Measurements from ENCODE around the gene PDZRN3. TPM values are rescaled to one million over a fixed set of nuclear protein-coding genes. Genes with fewer than 3 reads are reported as not detected.

Gene PDZRN3
- total RNA-seq, 1 donor from 2014 or later = 130 TPM

DNA sequence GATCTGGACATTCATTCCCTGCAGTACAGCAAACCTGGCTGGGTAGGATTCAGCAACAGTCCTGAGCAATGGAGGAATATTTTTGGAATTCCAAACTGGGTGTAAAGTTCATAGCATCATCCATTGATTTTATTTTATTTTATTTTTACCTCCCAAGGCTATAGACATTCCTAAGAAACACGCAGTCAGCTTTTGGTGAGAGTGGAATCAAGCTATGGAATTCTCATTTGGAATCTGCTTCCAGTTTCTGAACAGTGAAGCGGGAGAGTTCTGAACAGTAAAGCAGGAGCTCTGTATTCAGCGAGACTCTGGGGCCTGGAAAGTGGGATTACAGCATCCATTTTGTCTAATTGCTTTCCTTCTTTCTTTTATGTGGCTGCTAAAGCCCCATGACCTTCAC, 1.4 kb upstream of the PDZRN3 start:
- ATAC-seq (no peak), DNase-seq (ENCODE audit: missing footprints) (no peak)
- intact Hi-C loops (cut with DNase I) = loop anchor here (5.0 to 10.0 kb wide), 2 partner anchors 139 to 221 kb away; no protein-coding TSS in a partner anchor

- peak; percentile 75 for DNase-seq (ENCODE audit: missing footprints)
- intact Hi-C loops (cut with DNase I) = loop anchor here (5.0 to 10.0 kb wide), 4 partner anchors 37 to 183 kb away; no protein-coding TSS in a partner anchor
- peak; percentile 26 for ATAC-seq
These were observed 522 bp downstream of the PDZRN3 start for GRCh38 chr3:73624017-73624820.

GRCh38 chr3:73623346-73623745, 1.4 kb downstream of the PDZRN3 start:
- peak; percentile 61 for ATAC-seq
- intact Hi-C loops (cut with DNase I) = loop anchor here (2.0 to 10.0 kb wide), 5 partner anchors 36 to 184 kb away; no protein-coding TSS in a partner anchor
- peak; percentile 57 for DNase-seq (ENCODE audit: missing footprints)

DNA sequence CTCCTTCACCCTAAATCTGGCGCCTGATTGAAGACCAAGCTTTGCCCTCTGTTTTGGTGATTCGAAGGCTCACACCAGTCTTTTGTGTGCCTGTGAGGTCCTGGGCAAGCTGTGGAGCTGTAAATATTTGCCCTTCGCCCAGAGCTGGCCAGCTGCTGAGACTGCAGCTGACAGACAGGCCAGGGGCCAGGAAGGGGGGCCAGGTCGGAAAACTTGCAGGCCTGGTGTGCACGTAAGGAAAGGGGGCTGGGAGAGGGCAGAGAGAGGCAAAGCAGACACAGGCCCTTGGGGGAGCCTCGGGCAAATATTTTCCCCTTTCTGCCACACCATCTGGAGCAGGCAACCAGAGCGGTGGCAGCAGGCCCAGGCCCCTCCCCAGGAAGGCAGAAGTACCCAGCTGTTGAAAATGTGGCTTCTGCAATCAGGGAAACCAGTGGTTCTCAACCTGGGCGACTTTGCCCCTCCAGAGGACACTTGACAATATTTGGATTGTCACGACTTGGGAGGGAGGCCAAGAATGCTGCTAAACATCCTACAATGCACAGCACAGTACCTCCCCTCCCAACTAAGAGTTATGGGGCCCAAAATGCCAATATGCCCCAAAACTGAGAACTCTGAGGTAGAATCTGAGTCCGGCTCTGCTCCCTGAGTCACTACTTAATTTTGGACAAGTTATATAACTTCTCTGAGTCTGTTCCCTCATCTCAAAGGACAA, 2.5 kb downstream of the PDZRN3 start:
- peak; percentile 73 for ATAC-seq
- intact Hi-C loops (cut with DNase I) = loop anchor here (2.0 to 10.0 kb wide), 5 partner anchors 35 to 185 kb away; no protein-coding TSS in a partner anchor
- peak; percentile 75 for DNase-seq (ENCODE audit: missing footprints)

- intact Hi-C loops (cut with DNase I) = loop anchor here (5.0 to 10.0 kb wide), 4 partner anchors 34 to 186 kb away; no protein-coding TSS in a partner anchor
These were observed 3.4 kb downstream of the PDZRN3 start for GRCh38 chr3:73621388-73621787.

GRCh38 chr3:73618461-73618860, 6.3 kb downstream of the PDZRN3 start:
- DNase-seq (ENCODE audit: missing footprints) = no peak
- intact Hi-C loops (cut with DNase I) = no loop called here
- ATAC-seq = no peak

More at GRCh38 chr3:73621388-73621787, 3.4 kb downstream of the PDZRN3 start:
- ATAC-seq = peak; percentile 38
- DNase-seq (ENCODE audit: missing footprints) = no peak

DNA sequence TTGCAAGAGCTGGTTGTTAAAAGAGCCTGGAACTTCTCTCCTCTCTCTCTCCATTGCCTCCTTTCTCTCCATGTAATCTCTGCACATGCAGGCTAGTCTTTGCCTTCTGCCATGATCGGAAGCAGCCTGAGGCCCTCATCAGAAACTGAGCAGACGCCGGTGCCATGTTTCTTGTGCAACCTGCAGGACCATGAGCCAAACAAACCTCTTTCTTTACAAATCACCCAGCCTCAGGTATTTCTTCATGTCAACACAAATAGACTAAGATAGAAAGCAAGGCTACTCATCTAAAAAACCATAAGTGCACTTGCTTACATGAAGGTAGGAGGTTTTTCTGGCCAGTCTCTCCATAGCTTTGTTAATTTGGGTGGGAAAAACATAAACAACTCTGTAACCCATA, 8.7 kb downstream of the PDZRN3 start:
- intact Hi-C loops (cut with DNase I) = no loop called here
- DNase-seq (ENCODE audit: missing footprints) = no peak
- no peak for ATAC-seq

DNA sequence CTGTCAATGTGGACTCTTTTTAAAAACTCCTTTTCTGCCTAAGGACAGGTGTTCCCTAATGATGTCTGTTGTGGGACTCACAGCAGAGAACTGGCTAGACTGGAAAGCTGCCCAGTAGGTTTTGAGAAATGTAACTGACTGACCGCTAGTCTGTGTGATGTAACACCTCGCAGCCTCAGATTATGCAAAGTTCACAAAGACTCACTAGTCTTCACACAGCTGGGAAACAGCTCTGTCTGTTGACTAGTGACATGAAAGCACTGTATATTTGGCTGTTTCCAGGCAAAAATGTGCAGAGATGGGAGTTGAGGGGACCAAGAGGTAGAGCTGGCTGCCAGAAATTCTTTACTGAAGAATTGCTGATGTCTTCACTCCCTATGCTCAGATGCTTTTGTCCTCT, 10.3 kb downstream of the PDZRN3 start:
- intact Hi-C loops (cut with DNase I) = no loop called here
- no peak for DNase-seq (ENCODE audit: missing footprints)
- ATAC-seq = peak; percentile 77

DNA sequence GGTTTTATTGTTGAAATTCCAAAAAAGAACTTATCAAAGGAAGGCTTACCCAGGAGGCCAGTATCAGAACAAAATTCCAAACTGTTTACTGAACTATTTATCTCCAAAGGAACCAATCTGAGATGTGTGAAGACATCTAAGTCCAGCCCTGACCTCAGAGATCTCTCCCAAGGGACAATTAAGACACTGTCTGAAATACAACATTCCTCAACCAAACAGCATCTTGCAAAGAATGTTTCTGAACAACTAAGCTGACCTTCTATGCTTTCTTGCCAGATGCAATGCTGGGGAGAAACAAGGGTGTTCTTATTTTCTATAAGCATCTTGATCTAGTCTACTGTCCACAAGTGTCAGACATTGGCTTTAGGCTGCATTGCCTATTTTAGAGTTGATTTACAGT, 13.6 kb downstream of the PDZRN3 start:
- intact Hi-C loops (cut with DNase I) = no loop called here
- DNase-seq (ENCODE audit: missing footprints) = no peak
- no peak for ATAC-seq

GRCh38 chr3:73610493-73610892, 14.2 kb downstream of the PDZRN3 start:
- intact Hi-C loops (cut with DNase I) = no loop called here
- ATAC-seq (no peak), DNase-seq (ENCODE audit: missing footprints) (no peak)

GRCh38 chr3:73609655-73610054, 15.1 kb downstream of the PDZRN3 start:
- no peak for DNase-seq (ENCODE audit: missing footprints)
- intact Hi-C loops (cut with DNase I) = no loop called here
- ATAC-seq = no peak

DNA sequence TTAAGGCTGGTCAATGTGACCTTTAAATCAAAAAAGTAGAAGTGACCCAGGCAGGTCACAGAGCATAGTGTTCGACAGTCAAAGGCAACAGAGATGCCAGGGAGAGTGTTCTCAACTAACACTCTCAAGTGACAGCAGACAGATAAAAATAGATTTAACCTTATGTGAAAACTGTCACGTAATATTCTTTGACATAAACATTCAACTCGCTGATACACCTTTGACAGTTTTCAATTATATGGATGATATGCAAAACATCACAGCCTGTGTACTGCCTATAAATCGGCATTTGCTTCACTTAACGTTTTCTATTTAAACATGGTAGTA, 15.5 kb downstream of the PDZRN3 start:
- ATAC-seq (peak; percentile 83), DNase-seq (ENCODE audit: missing footprints) (no peak)
- intact Hi-C loops (cut with DNase I) = no loop called here

GRCh38 chr3:73608456-73609314, 16.1 kb downstream of the PDZRN3 start:
- DNase-seq (ENCODE audit: missing footprints) (no peak), ATAC-seq (no peak)
- intact Hi-C loops (cut with DNase I) = no loop called here

- intact Hi-C loops (cut with DNase I) = no loop called here
- DNase-seq (ENCODE audit: missing footprints) (no peak), ATAC-seq (no peak)
These were observed 18.9 kb downstream of the PDZRN3 start for GRCh38 chr3:73605861-73606260.

GRCh38 chr3:73605412-73605811, 19.3 kb downstream of the PDZRN3 start:
- no peak for DNase-seq (ENCODE audit: missing footprints)
- no peak for ATAC-seq
- intact Hi-C loops (cut with DNase I) = no loop called here

DNA sequence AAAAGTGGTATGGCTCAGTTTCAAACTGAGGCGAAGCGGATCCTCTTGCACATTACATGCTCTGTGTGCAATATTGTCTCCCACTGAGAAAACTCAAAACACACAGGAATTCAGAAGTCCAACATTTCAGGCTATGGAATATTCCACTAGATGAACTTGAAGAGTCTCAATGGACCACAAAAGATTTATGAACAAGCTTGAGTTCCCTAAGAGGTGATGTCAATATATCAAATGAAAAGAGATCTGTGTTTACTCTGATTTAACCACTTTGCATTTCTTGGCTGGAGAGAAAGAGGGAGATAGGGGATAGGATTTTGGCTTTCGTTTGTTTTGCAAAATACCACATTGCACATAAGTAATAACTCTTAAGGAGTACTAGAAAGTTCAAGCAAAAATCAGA, 20.3 kb downstream of the PDZRN3 start:
- no peak for DNase-seq (ENCODE audit: missing footprints)
- ATAC-seq = no peak
- intact Hi-C loops (cut with DNase I) = no loop called here

DNA sequence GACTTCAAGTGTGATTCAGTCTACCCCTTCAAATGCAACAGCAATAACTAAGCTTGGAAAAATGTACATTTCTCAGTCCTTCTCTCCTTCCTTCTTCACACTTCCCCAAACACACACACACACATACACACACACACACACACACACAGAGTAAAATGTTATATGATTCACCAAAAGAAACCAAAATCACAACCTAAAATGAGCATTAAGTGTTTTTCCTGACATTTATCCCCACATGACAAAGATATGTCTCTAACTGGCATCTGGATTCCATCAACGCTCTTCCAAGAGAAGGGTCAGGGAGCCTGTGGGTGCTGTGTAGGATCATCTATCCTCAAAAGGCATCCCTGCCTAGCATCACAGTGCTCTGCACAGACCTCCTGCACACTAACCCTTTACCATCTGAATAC, 21.0 kb downstream of the PDZRN3 start:
- intact Hi-C loops (cut with DNase I) = no loop called here
- no peak for ATAC-seq

GRCh38 chr3:73602170-73602569, 22.6 kb downstream of the PDZRN3 start:
- no peak for DNase-seq (ENCODE audit: missing footprints)
- ATAC-seq = peak; percentile 16
- intact Hi-C loops (cut with DNase I) = no loop called here

More for the DNA sequence above, 21.0 kb downstream of the PDZRN3 start:
- DNase-seq (ENCODE audit: missing footprints) = no peak

GRCh38 chr3:73601481-73601880, 23.3 kb downstream of the PDZRN3 start:
- intact Hi-C loops (cut with DNase I) = no loop called here
- DNase-seq (ENCODE audit: missing footprints) (no peak), ATAC-seq (no peak)

All from Right ventricle myocardium inferior (tissue), 1 donor.